HCEC 1CT (cell line): ENCODE data around the gene FTSJ3.
"Not testable (repeated sequence)": the region's sequence is repeated elsewhere in the genome, so short reads cannot be mapped to it uniquely, and the experiment has no call there.

Source experiments
- DNase-seq: peaks from one replicate; pipeline ENCODE4 v3.0.0-alpha.2; 2017

FTSJ3 gene

GRCh38 chr17:63824362-63824761, 3.1 kb downstream of the FTSJ3 start:
- DNase-seq, result no peak

GRCh38 chr17:63823659-63824331, 3.7 kb downstream of the FTSJ3 start:
- DNase-seq, result no peak

- no peak for DNase-seq
Observed at GRCh38 chr17:63822537-63822936, 4.9 kb downstream of the FTSJ3 start.

- no peak for DNase-seq
Observed at GRCh38 chr17:63821804-63822203, 5.7 kb downstream of the FTSJ3 start.

DNA sequence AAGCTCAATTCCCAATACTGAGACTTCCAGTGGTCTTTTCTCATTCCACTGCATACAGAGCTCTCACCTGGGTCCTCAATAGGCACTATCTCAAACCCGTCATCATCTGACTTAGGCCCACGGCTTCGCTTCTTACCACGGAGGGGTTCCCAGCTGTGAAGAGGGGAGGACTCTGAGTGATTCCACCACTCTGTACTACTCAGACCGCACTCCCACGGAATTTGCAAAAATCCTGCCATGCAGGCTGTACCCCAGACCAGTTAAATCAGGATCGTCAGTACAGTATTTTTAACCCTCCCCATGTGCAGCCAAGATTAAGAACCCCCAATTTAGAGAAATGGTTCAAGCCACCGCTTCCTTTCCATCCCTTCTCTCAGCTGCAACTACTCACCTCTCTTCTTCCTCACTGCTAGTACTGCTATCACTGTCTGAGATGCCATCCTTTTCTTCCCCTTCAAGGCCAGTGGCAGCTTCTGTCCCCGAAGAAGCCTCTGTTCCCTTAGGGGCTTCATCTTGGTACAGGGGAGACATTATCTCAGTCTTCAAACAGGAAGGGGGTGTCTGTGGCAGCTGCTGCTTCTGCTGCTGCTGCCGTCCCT, 6.4 kb downstream of the FTSJ3 start:
- DNase-seq, result no peak

DNA sequence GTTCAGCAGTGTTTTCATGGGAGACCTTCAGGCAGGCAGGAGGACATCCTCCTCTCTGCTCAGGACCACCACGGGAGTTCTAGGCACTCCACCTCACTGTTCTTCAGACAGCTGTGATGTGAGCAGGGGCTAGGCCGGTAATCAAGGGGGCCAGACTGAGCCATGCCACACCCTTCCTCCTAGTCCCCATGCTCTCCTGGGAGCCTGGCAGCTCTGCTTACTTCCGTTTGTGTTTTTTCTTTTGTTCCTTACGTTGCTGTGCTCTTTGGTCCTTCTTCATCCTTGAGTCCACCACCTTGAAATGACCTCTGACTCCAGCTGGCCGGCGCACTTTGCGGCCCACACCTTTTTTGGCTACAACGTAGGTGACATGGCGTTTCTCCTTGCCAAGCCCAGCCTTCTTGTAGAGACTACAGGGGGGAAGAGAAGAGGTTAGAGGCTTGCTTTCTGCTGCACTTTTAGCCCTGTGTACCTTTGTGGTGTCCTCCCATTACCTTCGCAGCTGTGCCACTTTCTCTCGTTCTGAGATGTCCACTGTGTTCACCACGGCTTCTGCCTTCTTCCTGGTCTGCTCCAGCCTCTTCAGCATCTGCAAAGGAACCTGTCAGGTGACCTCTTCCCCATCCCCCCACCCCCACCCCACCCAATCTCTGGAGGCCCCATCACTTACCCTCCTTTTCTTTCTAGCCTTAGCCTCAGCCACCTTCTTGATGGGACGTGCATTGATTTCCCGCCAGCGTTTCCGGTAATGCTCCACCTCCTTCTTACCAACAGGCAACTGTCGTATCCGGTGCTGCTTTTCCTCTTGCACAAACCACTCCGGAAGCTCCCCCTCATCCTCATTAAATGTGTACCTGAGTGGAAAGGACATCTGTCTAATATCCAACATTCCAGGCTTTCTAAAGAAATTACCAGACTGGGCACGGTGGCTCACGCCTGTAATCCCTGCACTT, 7.6 kb downstream of the FTSJ3 start:
- DNase-seq, result no peak

GRCh38 chr17:63819131-63819530, 8.3 kb downstream of the FTSJ3 start:
- DNase-seq, result no peak

GRCh38 chr17:63817736-63818385, 9.6 kb downstream of the FTSJ3 start:
- DNase-seq, result no peak

- peak; percentile 60 for DNase-seq
Observed at GRCh38 chr17:63816669-63817068, 10.8 kb downstream of the FTSJ3 start.

- DNase-seq, result no peak
Observed at GRCh38 chr17:63816123-63816522, 11.3 kb downstream of the FTSJ3 start.

DNA sequence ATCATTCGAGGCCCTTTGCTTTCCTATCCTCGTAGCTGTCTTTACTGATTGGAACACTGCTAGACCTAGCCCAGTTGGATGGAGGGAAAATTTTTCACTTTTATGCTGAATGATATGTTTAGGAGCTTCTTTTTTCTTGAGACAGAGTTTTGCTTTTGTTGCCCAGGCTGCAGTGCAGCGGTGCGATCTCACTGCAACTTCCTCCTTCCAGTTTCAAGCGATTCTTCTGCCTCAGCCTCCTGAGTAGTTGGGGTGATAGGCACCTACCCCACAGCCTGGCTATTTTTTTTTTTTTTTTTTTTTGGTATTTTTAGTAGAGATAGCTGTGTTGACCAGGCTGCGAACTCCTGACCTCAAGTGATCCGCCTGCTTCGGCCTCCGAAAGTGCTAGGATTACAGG, 17.5 kb downstream of the FTSJ3 start:
- no peak for DNase-seq

- DNase-seq, result no peak
Observed at GRCh38 chr17:63805591-63805990, 21.9 kb downstream of the FTSJ3 start.

DNA sequence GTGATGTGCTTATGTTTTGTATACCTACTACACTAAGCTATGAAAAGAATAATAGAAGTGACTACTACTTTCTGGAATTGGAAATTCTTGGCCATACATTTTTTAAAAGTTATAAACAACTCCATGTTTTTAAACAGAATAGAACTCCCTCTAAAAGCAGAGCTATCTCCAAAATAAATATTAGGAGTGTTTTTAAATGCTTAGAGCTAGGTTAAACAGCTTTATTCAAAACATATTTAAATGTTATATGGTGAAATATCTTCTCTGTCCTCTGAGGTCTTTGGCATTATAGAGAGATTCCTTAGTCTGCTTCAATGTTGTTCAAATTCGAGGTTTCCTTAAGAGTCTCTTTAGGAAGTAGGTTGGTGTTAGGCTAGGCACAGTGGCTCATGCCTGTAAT, 23.1 kb downstream of the FTSJ3 start:
- DNase-seq, result no peak

DNA sequence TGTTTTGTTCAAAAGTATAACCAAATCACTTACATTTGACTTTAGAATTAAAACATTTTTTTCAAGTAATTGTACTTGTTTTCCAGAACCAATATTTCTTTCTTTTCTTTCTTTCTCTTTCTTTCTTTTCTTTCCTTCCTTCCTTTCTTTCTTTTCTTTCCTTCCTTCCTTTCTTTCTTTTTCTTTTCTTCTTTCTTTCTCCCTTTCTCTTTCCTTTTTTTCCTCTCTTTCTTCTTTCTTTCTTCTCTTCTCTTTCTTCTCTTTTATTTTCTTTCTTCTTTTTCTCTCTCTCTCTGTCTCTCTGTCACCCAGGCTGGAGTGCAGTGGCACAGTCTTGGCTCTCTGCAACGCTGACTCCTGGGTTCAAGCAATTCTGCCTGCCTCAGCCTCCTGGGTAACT, 26.7 kb downstream of the FTSJ3 start:
- DNase-seq, result no peak

DNA sequence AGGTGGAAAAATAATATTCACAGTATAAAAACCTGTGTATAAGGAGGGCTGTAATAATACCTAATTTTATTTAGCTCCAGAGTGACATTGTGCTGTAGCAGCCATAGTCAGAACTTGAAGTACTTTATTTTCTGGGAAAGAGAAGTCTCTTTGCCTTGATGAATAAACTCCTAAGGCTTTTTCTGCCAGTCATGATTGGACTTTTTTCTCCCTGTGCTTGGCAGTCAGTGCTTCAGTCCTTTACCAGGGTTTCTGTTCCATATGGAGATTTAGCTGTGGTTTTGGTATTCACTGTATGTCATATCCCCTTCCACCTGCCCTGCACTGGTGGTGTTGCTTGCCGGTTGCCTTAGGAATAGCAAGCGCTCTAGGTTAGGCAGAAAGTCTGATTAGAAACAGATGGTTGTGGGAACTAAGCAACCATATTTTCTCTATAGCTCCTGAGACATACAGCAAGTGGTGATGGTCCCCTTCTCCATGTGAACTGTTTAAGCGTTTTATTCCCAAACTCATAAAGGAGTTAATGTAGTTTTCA, 28.8 kb downstream of the FTSJ3 start:
- no peak for DNase-seq

- not testable (repeated sequence) for DNase-seq
Observed at GRCh38 chr17:63796375-63796774, 31.1 kb downstream of the FTSJ3 start.

DNA sequence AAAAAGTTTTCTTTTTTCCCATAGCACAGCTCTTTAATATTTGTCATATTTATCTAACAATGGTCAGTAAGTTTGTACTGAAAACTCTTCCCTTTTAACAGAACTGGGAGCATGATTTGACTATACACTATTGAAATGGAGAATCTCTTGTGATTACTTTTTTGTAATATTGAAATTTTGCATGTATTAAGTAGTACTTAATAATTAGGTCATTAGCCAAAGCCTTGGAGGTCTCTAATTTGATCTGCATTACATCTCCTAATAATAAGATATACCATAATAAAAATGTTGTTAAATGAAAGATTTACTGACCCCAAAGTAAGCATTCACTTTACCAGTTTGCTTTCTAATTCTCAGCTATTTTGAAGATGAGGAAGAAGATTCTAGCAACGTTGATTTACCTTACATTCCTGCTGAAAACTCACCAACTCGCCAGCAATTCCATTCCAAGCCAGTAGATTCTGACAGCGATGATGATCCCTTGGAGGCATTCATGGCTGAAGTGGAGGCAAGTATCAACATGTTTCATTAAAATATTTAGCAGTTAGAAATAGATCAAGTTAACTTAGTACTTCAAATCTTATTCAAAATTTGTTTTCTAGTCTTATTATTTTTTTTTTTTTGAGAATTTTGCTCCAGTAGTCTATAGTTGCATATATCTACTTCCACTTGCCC, 35.3 kb downstream of the FTSJ3 start:
- DNase-seq, result no peak

GRCh38 chr17:63790057-63790456, 37.4 kb downstream of the FTSJ3 start:
- no peak for DNase-seq

DNA sequence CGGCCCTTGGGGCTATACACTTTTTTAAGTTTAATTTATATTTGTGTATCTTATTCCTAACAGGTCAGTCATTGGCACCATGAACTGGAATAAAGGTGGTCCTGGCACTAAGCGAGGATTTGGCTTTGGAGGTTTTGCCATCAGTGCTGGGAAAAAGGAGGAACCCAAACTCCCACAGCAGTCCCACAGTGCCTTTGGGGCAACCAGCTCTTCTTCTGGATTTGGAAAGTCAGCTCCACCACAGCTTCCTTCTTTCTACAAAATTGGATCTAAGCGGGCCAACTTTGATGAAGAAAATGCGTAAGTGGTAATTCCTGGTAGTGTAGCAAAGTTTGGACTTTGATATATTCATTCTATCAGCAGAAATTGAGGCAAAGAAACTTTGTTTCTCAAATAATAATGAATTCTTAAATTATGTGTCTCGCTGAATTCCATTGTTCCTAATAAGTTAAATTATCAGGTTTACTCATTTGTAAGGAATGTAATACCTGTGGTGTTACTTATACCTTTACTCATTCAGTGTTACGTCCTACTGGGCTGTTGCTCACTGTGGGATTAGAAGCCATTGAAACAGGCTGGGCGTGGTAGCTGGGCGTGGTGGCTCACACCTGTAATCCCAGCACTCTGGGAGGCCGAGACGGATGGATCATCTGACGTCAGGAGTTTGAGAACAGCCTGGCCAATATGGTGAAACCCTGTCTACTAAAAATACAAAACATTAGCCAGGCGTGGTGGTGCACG, 40.3 kb downstream of the FTSJ3 start:
- no peak for DNase-seq

GRCh38 chr17:63786117-63786516, 41.3 kb downstream of the FTSJ3 start:
- no peak for DNase-seq

GRCh38 chr17:63785556-63785955, 41.9 kb downstream of the FTSJ3 start:
- DNase-seq, result peak; percentile 67

- DNase-seq, result no peak
Observed at GRCh38 chr17:63783522-63783921, 43.9 kb downstream of the FTSJ3 start.
